Adipose tissue (tissue), 3 donors: ENCODE results near the gene TMEM87A. TPM values are rescaled to one million over a fixed set of nuclear protein-coding genes. Genes with fewer than 3 reads are reported as not detected.

ENCODE experiments used
- H3K27ac ChIP-seq: one replicate; pipeline ENCODE4 v1.5.1; 2013; ENCODE audit warnings: low read depth, low read length
- WGBS, 3 donors: extraction: QIAGEN DNeasy Blood & Tissue Kit; methylation state at CpG; one replicate each; pipeline ENCODE4 v1.1.7; 2013; 5-methylcytosine and 5-hydroxymethylcytosine counted together
- polyA plus RNA-seq, 3 donors: library from polyadenylated mRNA; stranded (reverse); fragments of 200-250 nt; gene quantifications; one replicate each; pipeline ENCODE4 v1.2.3, GENCODE V29; 2013
- donor health status: healthy with polysubstance abuse.
- donor health status: Bipolar disorder and iron deficiency.
- donor health status: healthy.

TMEM87A gene
- polyA plus RNA-seq, 3 donors: 15.7 to 28.0 (median 23.6) TPM

DNA sequence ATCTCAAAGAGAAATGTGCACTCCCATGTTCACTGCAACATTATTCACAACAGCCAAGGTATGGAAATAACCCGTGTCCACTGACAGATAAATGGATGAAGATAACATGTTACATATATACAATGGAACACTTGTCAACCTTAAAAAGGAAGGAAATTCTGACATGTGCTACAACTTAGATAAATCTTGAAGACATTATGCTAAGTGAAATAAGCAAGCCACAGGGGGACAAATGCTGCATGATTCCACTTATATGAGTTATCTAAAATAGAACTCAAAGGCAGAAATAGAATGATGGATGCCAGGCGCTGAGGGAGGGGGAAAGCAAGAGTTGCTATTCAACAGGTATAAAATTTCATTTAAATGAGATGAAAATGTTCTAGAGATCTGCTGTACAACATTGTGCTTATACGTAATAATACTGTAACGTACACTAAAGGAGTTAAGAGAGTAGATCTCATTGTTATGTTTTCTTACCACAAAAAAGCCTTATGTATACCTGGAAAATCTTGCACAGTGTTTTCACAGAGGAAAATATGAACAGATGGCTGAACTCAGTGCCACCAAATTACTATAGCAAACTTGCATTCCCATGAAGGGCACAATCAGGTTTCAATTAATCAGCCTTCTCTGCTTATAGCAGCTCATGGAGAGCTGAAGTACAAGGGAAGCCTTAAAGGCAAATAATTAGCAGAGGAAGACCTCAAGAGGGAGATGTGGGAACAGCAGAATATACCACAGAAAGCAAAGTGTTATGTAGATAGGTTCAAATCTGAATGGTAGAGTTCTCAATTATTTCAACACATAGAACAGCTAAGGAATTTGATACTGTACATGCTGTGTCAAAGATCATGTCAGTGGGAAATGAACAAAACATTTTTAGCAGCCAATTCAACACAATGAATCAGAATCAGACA is 57.1 kb downstream of the TMEM87A start:
- 84 to 89% (median 87%) methylated on average over 4 of the region's 4 CpGs for WGBS, 3 donors
- H3K27ac ChIP-seq: no peak overlapping the region

DNA sequence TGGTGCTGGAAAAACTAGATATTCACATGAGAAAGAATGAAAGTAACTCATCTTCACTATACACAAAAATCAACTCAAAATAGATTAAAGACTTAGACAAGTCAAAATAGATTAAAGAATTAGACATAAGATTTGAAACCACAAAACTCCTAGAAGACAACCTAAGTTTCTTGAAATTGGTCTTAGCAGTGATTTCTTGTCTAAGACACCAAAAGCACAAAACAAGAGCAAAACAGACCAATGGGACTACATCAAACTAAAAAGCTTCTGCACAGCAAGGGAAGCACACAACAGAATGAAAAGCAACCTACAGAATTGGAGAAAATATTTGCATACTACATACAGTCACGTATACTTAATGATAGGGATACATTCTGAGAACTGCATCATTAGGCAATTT is 58.6 kb downstream of the TMEM87A start:
- no peak overlapping the region for H3K27ac ChIP-seq
- WGBS, 3 donors: 88 to 97% (median 89%) methylated on average over 1 of the region's 1 CpG

DNA sequence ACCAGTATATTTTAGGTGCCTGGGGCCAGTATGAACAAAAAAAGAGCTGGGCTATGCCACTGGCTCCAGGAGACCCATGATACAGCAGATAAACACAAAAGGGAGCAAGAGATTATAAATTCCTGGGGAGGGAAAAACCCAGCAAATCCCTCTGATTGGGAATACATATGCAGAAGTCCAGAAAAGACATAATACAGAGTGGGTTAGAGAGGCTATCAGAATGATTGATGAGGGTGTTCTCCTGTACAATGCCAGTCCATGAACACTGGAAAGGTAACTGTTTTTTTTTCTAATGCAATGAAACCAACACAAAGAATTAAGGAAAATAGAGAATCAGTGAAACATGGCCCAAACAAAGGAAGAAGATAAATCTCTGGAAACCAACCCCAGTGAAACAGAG is 59.7 kb downstream of the TMEM87A start:
- H3K27ac ChIP-seq: no peak overlapping the region

DNA sequence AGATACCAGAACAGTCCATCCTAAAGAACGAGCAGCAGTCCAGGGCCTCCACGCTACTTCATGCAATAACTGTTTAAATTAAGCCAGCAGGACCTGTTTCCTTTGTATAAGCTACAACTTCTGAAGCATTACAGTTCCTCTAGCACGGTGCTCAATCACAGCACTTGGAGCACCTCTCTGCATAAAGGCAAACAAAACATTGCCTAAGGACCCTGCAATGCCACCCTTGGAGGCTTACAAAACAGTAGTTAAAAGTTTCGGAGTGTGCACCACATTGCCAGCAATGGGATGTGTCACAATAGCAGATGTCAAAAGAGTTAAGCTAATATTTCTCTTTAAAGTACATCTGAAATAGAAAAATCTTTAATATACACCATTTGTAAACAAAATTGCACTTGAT is 62.5 kb downstream of the TMEM87A start:
- H3K27ac ChIP-seq: no peak overlapping the region
- 67 to 93% (median 70%) methylated on average over 4 of the region's 4 CpGs for WGBS, 3 donors

DNA sequence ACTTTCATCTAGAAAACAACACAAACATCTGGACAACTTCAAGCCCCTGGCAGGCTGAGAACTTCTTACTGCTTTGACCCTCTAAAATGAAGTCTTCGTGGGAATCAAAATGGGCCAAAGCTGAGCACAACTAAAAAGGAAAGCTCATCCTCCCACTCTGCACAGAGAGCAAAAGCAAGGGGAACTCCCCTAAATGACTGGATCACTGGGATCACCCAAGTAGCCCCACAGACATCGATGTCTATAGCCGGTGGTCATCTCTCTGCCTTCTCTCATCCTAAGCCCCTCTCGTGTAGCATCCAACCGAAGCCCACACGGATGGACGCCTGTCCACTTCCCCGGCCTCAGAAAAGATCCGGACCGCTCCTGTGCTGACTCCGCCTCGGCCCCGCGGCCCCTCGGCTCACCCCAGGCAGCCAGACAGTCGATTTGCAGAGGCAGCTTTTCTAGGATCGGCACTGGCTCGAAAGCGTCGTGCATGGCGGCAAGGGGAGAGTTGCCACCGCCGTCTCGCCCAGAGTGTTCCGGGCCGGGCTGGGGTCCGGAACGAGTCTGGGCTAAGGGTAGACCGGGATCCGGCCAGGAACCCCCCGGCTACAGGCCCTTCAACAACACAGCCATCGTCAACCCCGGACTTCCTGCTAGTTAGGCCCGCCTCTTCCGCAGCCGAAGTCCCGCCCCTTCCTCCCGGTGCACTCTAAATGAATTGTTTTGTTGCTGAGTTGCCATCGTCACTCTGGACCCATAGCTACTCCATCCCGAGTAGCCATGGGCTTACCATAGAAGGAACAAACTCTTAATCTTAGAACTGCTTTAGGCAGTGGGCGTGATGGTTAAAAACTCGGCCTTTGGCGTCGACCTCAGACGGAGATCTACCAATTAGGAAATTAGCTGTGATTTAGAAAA is 65.3 kb downstream of the TMEM87A start, which contains the start of gene VPS39:
Gene VPS39 (minus strand): TSS at position 631 of the 906 bp plus-strand sequence. CDS start 151 bp downstream, at position 480.
- H3K27ac ChIP-seq: no peak within 1 kb of the TSS
- 1 to 2% (median 2%) methylated on average over 45 of the region's 45 CpGs for WGBS, 3 donors

DNA sequence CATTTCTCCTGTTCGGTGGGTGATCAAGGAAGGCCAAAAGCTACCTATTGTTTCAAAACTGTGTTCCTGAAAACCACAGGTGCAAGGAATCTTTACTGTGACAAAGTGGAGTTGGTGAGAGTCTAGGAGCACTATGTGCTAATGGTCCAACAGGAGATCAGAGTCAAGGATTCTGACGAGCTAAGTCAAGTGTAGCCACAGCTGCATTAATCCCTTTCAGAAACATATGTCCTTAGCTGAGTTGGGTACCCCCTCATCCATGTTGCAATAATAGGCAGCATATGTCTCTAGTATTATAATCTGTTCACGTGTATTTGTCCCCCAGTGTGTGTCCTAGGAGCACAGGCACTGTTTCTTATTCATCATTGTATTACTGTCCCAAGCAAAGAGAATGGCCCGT is 66.8 kb downstream of the TMEM87A start:
- WGBS, 3 donors: 73 to 84% (median 82%) methylated on average over 4 of the region's 4 CpGs
- no peak overlapping the region for H3K27ac ChIP-seq

DNA sequence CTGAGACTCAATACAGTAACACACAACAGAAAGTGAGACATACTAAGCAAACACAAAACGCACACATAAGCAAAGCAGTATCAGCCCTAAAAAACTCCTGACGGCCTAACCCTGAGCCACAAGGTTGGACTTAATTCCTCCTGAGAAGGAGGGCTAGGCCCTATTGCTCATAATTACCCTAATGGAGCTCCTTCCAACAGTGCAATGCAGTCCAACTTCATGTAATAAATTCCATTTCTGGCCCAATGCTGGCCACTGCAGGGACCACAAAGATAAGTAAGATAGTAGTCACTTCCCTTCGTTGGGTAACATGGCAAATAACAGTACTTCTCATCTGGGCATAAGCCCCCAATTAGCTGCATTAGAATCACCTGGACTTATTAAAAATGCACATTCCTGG is 69.3 kb downstream of the TMEM87A start:
- 85 to 89% (median 86%) methylated on average over 3 of the region's 3 CpGs for WGBS, 3 donors

DNA sequence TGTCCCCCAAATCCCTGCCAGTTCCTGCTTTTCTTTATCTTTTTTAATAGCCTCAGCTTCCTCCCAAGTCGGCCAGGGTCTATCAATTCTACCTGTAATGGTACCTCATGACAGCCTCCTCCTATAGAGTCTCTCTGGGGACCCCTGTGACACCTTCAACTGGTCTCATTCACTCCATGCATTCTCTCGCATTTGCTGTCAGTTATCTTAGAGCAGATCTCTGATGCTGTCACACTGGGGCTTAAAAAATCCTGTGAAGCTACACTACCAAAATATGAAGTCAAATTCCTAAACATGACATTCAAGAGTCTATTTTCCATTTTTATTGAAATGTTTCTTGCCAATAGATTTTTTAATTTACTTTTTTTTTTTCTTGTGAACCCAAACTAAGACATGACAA is 70.6 kb downstream of the TMEM87A start:
- H3K27ac ChIP-seq: no peak overlapping the region
- WGBS, 3 donors: 52 to 58% (median 57%) methylated on average over 2 of the region's 2 CpGs

More for the DNA sequence above, 69.3 kb downstream of the TMEM87A start:
- no peak overlapping the region for H3K27ac ChIP-seq

DNA sequence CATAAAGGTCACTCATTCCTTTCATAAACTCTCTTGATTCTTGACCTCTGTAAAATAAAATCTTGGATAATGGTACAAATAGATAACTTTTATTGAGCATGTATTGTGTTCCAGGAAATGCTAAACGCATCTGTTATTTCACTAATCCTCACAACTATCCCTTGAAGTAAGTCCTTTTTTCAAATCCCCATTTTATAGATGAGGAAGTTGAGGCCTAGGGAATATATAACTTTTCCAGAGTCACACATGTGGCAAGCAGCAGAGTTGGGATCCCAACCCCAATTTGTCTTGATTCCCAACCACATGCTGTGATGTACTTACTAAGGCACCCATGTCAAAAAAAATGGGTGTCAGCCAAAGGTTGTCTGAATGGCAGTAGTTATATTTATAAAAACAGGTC is 71.4 kb downstream of the TMEM87A start:
- no peak overlapping the region for H3K27ac ChIP-seq
- WGBS, 3 donors: 93 to 98% (median 94%) methylated on average over 1 of the region's 1 CpG

DNA sequence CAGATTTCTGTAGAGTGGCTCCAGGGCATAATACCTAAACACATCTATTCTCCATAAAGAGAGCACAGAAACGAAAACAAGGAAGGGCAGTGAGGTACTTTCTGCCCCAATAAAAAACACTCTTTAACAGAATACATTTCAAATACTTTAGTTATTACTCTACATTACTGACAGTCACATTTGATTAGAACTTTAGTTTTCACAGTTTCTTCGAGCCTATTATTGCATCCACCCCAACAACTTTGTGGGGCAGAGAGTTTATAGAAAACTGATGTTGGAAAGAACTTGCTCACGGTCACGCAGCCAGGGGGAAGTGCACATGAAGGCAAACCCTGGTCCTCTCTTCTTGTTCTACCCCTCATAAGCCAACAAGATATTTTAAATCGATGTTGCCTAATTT is 74.1 kb downstream of the TMEM87A start:
- 92 to 97% (median 95%) methylated on average over 5 of the region's 5 CpGs for WGBS, 3 donors
- H3K27ac ChIP-seq: no peak overlapping the region

DNA sequence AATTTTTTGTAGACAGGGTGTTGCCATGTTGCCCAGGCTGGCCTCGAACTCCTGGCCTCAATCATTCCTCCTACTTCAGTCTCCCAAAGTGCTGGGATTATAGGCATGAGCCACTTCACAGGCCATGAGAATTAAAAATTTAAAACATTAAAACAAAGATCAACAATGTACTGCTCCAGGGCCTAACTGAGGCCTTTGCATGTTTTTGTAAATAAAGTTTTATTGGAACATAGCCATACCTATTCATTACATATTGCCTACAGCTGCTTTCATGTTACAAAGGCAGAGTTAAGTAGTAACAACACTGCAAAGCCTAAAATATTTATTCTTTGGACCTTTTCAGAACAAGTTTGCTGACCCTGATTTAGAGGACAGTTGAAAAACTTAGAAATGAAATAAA is 74.7 kb downstream of the TMEM87A start:
- WGBS, 3 donors: 95 to 97% (median 97%) methylated on average over 1 of the region's 1 CpG
- H3K27ac ChIP-seq: no peak overlapping the region

DNA sequence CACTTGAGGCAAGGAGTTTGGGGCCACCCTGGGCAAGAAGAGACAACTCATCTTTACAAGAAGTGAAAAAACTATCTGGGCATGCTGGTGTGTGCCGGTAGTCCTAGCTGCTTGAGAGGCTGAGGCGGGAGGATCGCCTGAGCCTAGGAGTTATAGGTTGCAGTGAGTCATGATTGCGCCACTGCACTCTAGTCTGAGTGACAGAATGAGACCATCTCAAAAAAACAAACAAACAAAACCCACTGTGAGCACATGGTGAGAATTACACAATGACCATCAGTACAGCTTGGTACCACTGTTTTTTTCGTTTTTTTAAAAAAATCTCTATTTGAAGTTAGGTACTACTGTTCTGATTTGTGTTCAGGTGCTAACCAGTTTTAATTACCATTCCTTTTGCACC is 78.7 kb downstream of the TMEM87A start:
- no peak overlapping the region for H3K27ac ChIP-seq
- WGBS, 3 donors: 84 to 92% (median 89%) methylated on average over 5 of the region's 5 CpGs

DNA sequence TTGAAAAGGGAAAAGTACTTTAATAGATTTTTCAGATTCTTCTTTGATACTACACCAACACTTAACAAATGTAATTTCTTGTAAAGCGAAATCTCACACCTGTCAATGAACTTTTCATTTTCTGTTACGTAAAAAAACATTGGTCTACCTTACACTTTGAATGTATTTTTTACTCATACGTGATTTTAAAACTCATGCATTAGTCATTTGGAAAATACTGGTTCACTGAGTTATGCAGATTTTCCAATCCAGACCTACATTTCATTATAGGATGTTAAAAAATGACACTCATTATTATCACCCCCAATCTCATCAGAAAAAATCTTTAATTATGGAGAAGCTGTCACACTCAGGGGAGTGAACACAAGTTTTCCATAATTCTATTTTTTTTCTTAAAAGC is 79.8 kb downstream of the TMEM87A start:
- WGBS, 3 donors: 92 to 95% (median 92%) methylated on average over 3 of the region's 3 CpGs
- no peak overlapping the region for H3K27ac ChIP-seq

DNA sequence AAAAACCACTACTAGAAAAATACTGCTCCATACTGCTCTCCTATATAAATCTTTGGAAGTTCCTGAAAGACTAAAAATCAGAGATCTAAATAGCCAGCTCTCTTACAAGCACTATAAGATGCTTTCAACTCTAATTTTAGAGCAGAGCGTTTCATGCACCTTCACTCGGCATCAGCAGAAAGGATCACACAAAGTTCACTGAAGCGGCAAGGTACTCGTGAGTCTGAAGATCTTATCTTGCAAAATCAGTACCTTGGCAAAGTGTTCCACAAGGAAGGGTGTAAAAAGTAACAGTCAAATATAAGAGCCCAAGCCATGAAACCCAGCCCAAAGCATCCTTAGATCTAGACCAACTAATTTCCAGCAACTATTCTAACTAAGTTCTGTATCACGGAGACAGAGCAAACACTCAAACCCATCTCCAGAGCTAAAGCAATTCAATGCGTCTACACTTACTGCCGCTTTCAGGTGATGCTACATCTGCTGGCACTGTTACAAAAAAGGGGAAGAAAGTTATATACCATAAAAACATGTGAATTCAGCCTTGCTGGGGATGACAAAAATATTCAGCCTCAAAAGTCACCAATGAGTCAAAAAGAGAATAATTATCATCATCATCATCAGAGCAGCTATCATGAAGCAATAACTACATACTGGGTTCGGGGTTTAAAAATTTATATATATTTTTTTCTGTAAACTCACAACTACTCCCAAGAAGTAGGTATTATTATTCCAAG is 81.5 kb downstream of the TMEM87A start:
- no peak overlapping the region for H3K27ac ChIP-seq
- 88 to 90% (median 90%) methylated on average over 8 of the region's 8 CpGs for WGBS, 3 donors

DNA sequence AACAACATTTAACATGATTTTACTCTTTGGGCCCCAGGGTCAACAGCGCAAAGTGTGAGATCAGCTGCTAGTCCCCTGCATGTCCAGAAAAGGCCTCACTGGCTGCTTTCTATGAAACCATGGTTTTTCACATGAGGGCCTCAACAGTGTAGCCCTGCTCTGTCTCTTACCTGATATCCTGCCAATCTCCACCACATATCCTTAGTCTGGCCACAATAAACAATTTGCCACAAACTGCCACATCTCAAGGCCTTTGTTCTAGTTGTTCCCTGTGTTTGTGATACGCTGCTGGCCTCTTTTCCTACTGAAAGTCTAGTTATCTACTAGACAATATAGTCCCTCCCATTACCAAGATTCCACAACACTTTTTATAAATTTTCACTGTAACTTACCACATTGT is 82.9 kb downstream of the TMEM87A start:
- 97 to 99% (median 98%) methylated on average over 2 of the region's 2 CpGs for WGBS, 3 donors
- H3K27ac ChIP-seq: no peak overlapping the region

DNA sequence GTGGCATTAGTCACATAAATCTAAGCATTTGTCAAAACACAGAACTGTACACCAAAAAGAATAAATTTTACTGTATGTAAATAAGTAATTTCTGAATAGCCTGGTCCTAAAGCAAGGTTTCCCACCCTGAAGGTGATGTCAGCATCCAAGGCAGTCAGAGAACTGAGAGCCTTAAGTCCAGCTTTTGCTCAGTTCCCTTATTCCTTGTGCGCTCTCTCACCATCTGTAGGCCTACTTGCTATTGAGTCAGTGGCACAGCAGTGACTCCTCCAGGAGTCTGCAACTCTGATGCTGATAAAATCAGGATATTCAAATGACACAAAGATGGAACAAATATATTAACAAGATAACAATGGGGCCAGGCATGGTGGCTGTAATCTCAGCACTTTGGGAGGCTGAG is 87.4 kb downstream of the TMEM87A start:
- 92 to 100% (median 98%) methylated on average over 1 of the region's 1 CpG for WGBS, 3 donors
- no peak overlapping the region for H3K27ac ChIP-seq

DNA sequence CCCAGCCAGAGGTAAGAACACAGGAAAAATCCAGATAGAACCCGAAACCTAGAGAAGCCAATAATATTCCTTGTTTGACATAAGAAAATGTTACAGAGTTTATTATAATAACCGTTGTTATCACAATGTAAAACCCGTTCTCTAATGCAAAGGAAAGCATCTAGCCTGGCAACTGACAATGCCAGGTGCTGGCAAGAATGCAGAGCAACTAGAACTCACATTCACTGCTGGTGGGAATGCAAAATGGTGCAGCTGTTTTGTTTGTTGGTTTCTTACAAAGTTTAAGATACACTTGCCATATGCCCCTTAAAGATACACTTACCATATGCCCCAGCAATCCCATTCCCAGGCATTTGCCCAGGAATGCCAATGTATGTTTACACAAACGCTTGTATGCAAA is 88.5 kb downstream of the TMEM87A start:
- WGBS, 3 donors: 93 to 94% (median 93%) methylated on average over 4 of the region's 4 CpGs
- no peak overlapping the region for H3K27ac ChIP-seq

DNA sequence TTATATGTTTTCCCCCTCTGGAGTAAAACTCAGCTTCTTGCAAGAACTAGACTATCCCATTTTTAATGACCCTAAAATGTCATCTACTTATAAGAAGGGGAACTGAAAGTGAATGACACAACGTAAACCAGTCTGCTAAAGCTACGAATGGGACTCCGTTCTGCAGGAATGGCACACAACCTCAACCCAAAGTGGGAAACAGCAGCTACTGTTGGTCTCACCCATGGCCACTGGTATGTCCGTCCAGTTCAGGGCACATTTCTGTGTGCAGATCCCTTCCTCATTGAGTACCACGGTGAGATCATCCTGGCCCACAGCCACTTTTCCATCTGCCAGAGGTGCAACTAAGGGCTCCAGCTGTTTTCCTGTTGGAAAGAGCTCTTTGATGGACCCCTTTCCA is 88.9 kb downstream of the TMEM87A start:
- no peak overlapping the region for H3K27ac ChIP-seq
- WGBS, 3 donors: 72 to 80% (median 79%) methylated on average over 5 of the region's 5 CpGs

DNA sequence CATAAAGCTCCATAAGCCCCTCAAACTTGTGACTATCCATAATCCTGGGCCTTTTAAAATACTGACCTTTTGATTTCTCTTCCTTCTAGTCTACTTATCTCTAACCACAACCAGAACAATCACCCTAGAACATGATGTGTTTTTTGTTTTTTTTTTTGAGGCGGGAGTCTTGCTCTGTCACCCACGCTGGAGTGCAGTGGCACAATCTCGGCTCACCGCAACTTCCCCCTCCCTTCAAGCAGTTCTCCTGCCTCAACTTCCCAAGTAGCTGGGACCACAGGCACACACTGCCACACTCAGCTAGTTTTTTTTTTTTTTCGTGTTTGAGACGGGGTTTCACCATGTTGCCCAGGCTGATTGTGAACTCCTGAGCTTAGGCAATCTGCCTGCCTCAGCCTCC is 90.3 kb downstream of the TMEM87A start:
- no peak overlapping the region for H3K27ac ChIP-seq
- 75 to 91% (median 82%) methylated on average over 6 of the region's 6 CpGs for WGBS, 3 donors
